ENCODE measurements around the gene CACNA1C.

CACNA1C gene

GRCh38 chr12:2044165-2044564 is 8.6 kb upstream of the CACNA1C start:
- in situ Hi-C loops (cut with MboI; ENCODE audit: low sequenced_read_pairs, unreplicated experiment): loop anchor here (25.0 kb wide), 1 partner anchor 232 kb away; the partner anchor contains the start of gene LRTM2
- TF ChIP-seq, protein P1, sequence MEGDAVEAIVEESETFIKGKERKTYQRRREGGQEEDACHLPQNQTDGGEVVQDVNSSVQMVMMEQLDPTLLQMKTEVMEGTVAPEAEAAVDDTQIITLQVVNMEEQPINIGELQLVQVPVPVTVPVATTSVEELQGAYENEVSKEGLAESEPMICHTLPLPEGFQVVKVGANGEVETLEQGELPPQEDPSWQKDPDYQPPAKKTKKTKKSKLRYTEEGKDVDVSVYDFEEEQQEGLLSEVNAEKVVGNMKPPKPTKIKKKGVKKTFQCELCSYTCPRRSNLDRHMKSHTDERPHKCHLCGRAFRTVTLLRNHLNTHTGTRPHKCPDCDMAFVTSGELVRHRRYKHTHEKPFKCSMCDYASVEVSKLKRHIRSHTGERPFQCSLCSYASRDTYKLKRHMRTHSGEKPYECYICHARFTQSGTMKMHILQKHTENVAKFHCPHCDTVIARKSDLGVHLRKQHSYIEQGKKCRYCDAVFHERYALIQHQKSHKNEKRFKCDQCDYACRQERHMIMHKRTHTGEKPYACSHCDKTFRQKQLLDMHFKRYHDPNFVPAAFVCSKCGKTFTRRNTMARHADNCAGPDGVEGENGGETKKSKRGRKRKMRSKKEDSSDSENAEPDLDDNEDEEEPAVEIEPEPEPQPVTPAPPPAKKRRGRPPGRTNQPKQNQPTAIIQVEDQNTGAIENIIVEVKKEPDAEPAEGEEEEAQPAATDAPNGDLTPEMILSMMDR (IDR thresholded peaks at IDR 0.05; ENCODE audit: borderline replicate concordance, control extremely low read depth, extremely low read depth, insufficient read depth, missing control alignments): no peak
- no peak for DNase-seq (ENCODE audit: low spot score)

- DNase-seq (ENCODE audit: low spot score): no peak
- in situ Hi-C loops (cut with MboI; ENCODE audit: low sequenced_read_pairs, unreplicated experiment): loop anchor here (25.0 kb wide), 1 partner anchor 235 kb away; the partner anchor contains the start of gene LRTM2
- TF ChIP-seq, protein P1 (IDR thresholded peaks at IDR 0.05; ENCODE audit: borderline replicate concordance, control extremely low read depth, extremely low read depth, insufficient read depth, missing control alignments): no peak
These were observed 5.8 kb upstream of the CACNA1C start for GRCh38 chr12:2046957-2047356.

- no peak for DNase-seq (ENCODE audit: low spot score)
- in situ Hi-C loops (cut with MboI; ENCODE audit: low sequenced_read_pairs, unreplicated experiment): loop anchor here (25.0 kb wide), 1 partner anchor 235 kb away; the partner anchor contains the start of gene LRTM2
- TF ChIP-seq, protein P1 (IDR thresholded peaks at IDR 0.05; ENCODE audit: borderline replicate concordance, control extremely low read depth, extremely low read depth, insufficient read depth, missing control alignments): no peak
These were observed 5.0 kb upstream of the CACNA1C start for GRCh38 chr12:2047752-2048151.

- no peak for DNase-seq (ENCODE audit: low spot score)
- in situ Hi-C loops (cut with MboI; ENCODE audit: low sequenced_read_pairs, unreplicated experiment): loop anchor here (25.0 kb wide), 1 partner anchor 238 kb away; the partner anchor contains the start of gene LRTM2
- TF ChIP-seq, protein P1 (IDR thresholded peaks at IDR 0.05; ENCODE audit: borderline replicate concordance, control extremely low read depth, extremely low read depth, insufficient read depth, missing control alignments): no peak
These were observed 2.9 kb upstream of the CACNA1C start for GRCh38 chr12:2049604-2050540.

DNA sequence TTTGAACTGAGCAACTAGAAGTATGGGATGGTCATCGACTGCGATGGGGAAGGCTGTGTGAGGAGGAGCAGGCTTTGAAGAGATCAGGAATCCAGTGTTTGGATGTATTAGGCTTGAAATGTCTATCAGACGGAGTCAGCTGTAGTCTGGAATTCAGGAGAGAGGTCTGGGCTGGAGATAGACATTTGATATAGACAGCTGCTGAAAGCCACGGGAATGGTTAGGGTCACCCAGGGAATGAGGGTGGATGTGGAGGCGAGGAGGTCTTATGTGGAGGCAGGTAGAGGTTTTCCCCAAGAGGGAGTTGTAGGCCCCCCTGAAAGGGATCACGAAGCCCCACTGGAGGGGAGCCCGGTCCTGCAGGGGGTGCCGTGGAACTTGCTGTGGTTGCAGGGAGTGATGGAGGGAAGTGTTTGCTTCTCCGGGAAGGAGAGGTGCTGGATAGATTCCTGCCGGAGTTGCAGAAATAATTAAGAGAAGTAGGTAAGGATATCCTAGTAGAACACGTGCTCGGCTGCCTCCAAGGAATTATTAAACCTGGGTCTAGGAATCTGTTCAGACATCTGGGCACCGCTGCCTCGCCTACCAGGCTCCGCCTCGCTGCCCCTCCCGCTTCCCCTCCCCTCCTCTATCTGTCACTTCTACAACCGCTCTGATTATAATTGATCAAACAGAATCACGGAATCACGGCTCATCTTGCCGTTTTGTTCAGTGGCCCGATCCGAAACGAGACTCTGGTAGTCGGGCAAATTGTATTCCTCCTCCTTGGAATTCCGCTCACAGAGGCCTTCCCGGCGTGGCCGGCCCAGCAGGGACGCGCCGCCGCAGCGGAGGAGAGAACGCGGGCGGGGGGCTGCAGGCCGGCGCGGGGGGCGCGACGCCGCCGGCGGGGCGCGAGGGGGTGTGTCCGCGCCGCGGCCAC is 826 bp upstream of the CACNA1C start:
- in situ Hi-C loops (cut with MboI; ENCODE audit: low sequenced_read_pairs, unreplicated experiment): no loop called here
- no peak for DNase-seq (ENCODE audit: low spot score)
- TF ChIP-seq, protein P1 (IDR thresholded peaks at IDR 0.05; ENCODE audit: borderline replicate concordance, control extremely low read depth, extremely low read depth, insufficient read depth, missing control alignments): no peak

DNA sequence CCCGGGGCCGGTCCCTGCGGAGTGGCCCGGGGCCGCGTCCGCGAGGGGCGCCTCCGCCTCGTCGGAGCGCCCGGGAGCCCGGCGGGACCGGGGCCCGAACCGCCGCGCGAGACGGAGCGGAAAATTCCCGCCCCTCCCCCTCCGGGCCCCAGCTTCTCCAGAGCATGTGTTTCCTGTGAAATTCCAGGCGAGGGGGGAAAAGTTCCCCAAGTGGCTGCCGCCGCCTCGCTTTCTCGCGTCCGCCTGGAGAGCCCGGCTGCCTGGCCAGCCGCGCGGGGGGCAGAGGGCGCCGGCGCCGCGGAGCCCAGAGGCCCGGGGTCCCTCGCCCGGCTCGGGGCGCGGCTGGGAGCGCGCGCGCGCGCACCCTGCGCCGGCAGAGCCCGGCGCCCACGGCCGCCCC is 904 bp downstream of the CACNA1C start:
- DNase-seq (ENCODE audit: low spot score): no peak
- TF ChIP-seq, protein P1 (IDR thresholded peaks at IDR 0.05; ENCODE audit: borderline replicate concordance, control extremely low read depth, extremely low read depth, insufficient read depth, missing control alignments): no peak
- in situ Hi-C loops (cut with MboI; ENCODE audit: low sequenced_read_pairs, unreplicated experiment): no loop called here
